MM.1S (cell line): Measurements from ENCODE around the gene PITPNM1.

Experiments used
- CTCF ChIP-seq: fragments of 300-600 bp; sonication (generic); IDR thresholded peaks from 2 replicates; pipeline ENCODE4 v1.5.1; 2016; ENCODE audit warnings: antibody characterized with exemption, low read length, mixed read lengths
- EZH2 ChIP-seq: fragments of 300-600 bp; sonication (generic); optimal IDR thresholded peaks from 2 replicates; pipeline ENCODE3; 2017; ENCODE audit warnings: low read depth, mild to moderate bottlenecking, antibody characterized with exemption, low read length, mixed read lengths

- TF ChIP-seq CTCF = no peak
- no peak for TF ChIP-seq EZH2
Observed at GRCh38 chr11:67519726-67520125, 14.6 kb upstream of the PITPNM1 start.
